HUES48 (cell line): ENCODE data around the gene SLIT3.
"Not testable (repeated sequence)": the region's sequence is repeated elsewhere in the genome, so short reads cannot be mapped to it uniquely, and the experiment has no call there.

Experiments
- H3K27ac ChIP-seq: one replicate; pipeline ENCODE4 v1.7.0; 2013; ENCODE audit warnings: low read depth, low read length, inconsistent platforms
- H3K27me3 ChIP-seq: 2 replicates; pipeline ENCODE4 v1.6.1; 2013; ENCODE audit warnings: mild to moderate bottlenecking, low read length; ENCODE audit not compliant: control insufficient read depth, insufficient read depth
- H3K36me3 ChIP-seq: 2 replicates; pipeline ENCODE4 v1.6.1; 2013; ENCODE audit warnings: low read length; ENCODE audit not compliant: control insufficient read depth, insufficient read depth
- H3K4me1 ChIP-seq: 2 replicates; pipeline ENCODE4 v1.6.1; 2013; ENCODE audit warnings: mild to moderate bottlenecking, low read length; ENCODE audit not compliant: control insufficient read depth, insufficient read depth
- H3K4me3 ChIP-seq: 2 replicates; pipeline ENCODE4 v1.5.1; 2013; ENCODE audit warnings: mild to moderate bottlenecking, low read depth, low read length
- H3K9ac ChIP-seq: 2 replicates; pipeline ENCODE4 v1.6.1; 2013; ENCODE audit warnings: mild to moderate bottlenecking, low read depth, low read length, moderate library complexity
- H3K9me3 ChIP-seq: 2 replicates; pipeline ENCODE4 v1.6.1; 2013; ENCODE audit warnings: low read length; ENCODE audit not compliant: control insufficient read depth, insufficient read depth

Gene SLIT3

GRCh38 chr5:169219351-169219750, 81.6 kb downstream of the SLIT3 start:
- Histone ChIP-seq H3K9me3 (no peaks in the 10 kb centered on the region), H3K4me3 (no peak overlapping the region), H3K9ac (no peak overlapping the region), H3K36me3 (no peaks in the 10 kb centered on the region), H3K27me3 (peaks cover 73% of the 10 kb centered on the region), H3K27ac (no peak overlapping the region), H3K4me1 (no peaks in the 10 kb centered on the region)

- H3K4me1 ChIP-seq: no peaks in the 10 kb centered on the region
- H3K27ac ChIP-seq: no peak overlapping the region
- peaks cover 68% of the 10 kb centered on the region for H3K27me3 ChIP-seq
- H3K36me3 ChIP-seq: no peaks in the 10 kb centered on the region
- no peak overlapping the region for H3K9ac ChIP-seq
- H3K4me3 ChIP-seq: no peak overlapping the region
- H3K9me3 ChIP-seq: no peaks in the 10 kb centered on the region
Observed at GRCh38 chr5:169218861-169219260, 82.1 kb downstream of the SLIT3 start.

GRCh38 chr5:169218176-169218575, 82.8 kb downstream of the SLIT3 start:
- H3K9me3 ChIP-seq: no peaks in the 10 kb centered on the region
- H3K4me1 ChIP-seq: no peaks in the 10 kb centered on the region
- H3K9ac ChIP-seq: no peak overlapping the region
- no peak overlapping the region for H3K4me3 ChIP-seq
- peaks cover 61% of the 10 kb centered on the region for H3K27me3 ChIP-seq
- H3K36me3 ChIP-seq: no peaks in the 10 kb centered on the region
- H3K27ac ChIP-seq: no peak overlapping the region

GRCh38 chr5:169216866-169217265, 84.1 kb downstream of the SLIT3 start:
- H3K4me1 ChIP-seq: no peaks in the 10 kb centered on the region
- no peak overlapping the region for H3K4me3 ChIP-seq
- H3K36me3 ChIP-seq: no peaks in the 10 kb centered on the region
- H3K27me3 ChIP-seq: peaks cover 48% of the 10 kb centered on the region
- no peaks in the 10 kb centered on the region for H3K9me3 ChIP-seq
- no peak overlapping the region for H3K27ac ChIP-seq
- no peak overlapping the region for H3K9ac ChIP-seq

GRCh38 chr5:169213479-169213878, 87.5 kb downstream of the SLIT3 start:
- Histone ChIP-seq H3K9ac (no peak overlapping the region), H3K4me1 (no peaks in the 10 kb centered on the region), H3K4me3 (no peak overlapping the region), H3K36me3 (no peaks in the 10 kb centered on the region), H3K27ac (no peak overlapping the region), H3K9me3 (no peaks in the 10 kb centered on the region), H3K27me3 (peaks cover 14% of the 10 kb centered on the region)

GRCh38 chr5:169211761-169212160, 89.2 kb downstream of the SLIT3 start:
- not testable (repeated sequence) for H3K9me3 ChIP-seq, H3K27ac ChIP-seq, H3K4me1 ChIP-seq, H3K27me3 ChIP-seq, H3K9ac ChIP-seq, H3K4me3 ChIP-seq, H3K36me3 ChIP-seq

- Histone ChIP-seq H3K4me1 (no peaks in the 10 kb centered on the region), H3K9ac (no peak overlapping the region), H3K27ac (no peak overlapping the region), H3K27me3 (no peaks in the 10 kb centered on the region), H3K36me3 (no peaks in the 10 kb centered on the region), H3K4me3 (no peak overlapping the region), H3K9me3 (0 out of 2 replicates have a peak, but pooled peaks cover 2% of the 10 kb centered on the region)
Observed at GRCh38 chr5:169204788-169205400, 96.0 kb downstream of the SLIT3 start.

- Histone ChIP-seq H3K36me3 (no peaks in the 10 kb centered on the region), H3K9ac (no peak overlapping the region), H3K4me3 (no peak overlapping the region), H3K27ac (no peak overlapping the region), H3K4me1 (no peaks in the 10 kb centered on the region), H3K27me3 (no peaks in the 10 kb centered on the region), H3K9me3 (0 out of 2 replicates have a peak, but pooled peaks cover 2% of the 10 kb centered on the region)
Observed at GRCh38 chr5:169202969-169203368, 98.0 kb downstream of the SLIT3 start.

GRCh38 chr5:169201597-169201996, 99.3 kb downstream of the SLIT3 start:
- 0 out of 2 replicates have a peak, but pooled peaks cover 2% of the 10 kb centered on the region for H3K9me3 ChIP-seq
- H3K4me3 ChIP-seq: no peak overlapping the region
- no peaks in the 10 kb centered on the region for H3K4me1 ChIP-seq
- H3K36me3 ChIP-seq: no peaks in the 10 kb centered on the region
- H3K27ac ChIP-seq: no peak overlapping the region
- no peak overlapping the region for H3K9ac ChIP-seq
- no peaks in the 10 kb centered on the region for H3K27me3 ChIP-seq

- H3K9me3 ChIP-seq: 0 out of 2 replicates have a peak, but pooled peaks cover 2% of the 10 kb centered on the region
- no peaks in the 10 kb centered on the region for H3K27me3 ChIP-seq
- no peak overlapping the region for H3K27ac ChIP-seq
- no peak overlapping the region for H3K9ac ChIP-seq
- H3K4me1 ChIP-seq: no peaks in the 10 kb centered on the region
- H3K4me3 ChIP-seq: no peak overlapping the region
- H3K36me3 ChIP-seq: no peaks in the 10 kb centered on the region
Observed at GRCh38 chr5:169200125-169200778, 100.7 kb downstream of the SLIT3 start.

- Histone ChIP-seq H3K4me3 (no peak overlapping the region), H3K27me3 (no peaks in the 10 kb centered on the region), H3K36me3 (no peaks in the 10 kb centered on the region), H3K9me3 (0 out of 2 replicates have a peak, but pooled peaks cover 2% of the 10 kb centered on the region), H3K4me1 (no peaks in the 10 kb centered on the region), H3K9ac (no peak overlapping the region), H3K27ac (no peak overlapping the region)
Observed at GRCh38 chr5:169197343-169197742, 103.6 kb downstream of the SLIT3 start.
